ENCODE measurements around the gene TREML1. TPM values are rescaled to one million over a fixed set of nuclear protein-coding genes. Genes with fewer than 3 reads are reported as not detected.

Gene TREML1
- polyA plus RNA-seq, 1 of the 3 experiments (the other 2 are of a cell fraction) = not detected

GRCh38 chr6:41103847-41104246, 50.3 kb downstream of the TREML1 start:
- Histone ChIP-seq H4K20me1 (ENCODE audit: insufficient read depth) (0 out of 2 replicates have a peak, but pooled peaks cover 2% of the 10 kb centered on the region), H3K4me2 (no peak overlapping the region), H3K27me3 (ENCODE audit: insufficient read depth) (no peaks in the 10 kb centered on the region), H3K4me1 (ENCODE audit: control insufficient read depth in 1 of 2, insufficient read depth in 2 of 2, low read depth in 1 of 2, low read length in 1 of 2) (peaks cover 0 to under 1% of the 10 kb centered on the region in 2 experiments; a peak in 1 of 4 replicates), H3F3A (replicated peaks; ENCODE audit: insufficient read depth) (no peaks in the 10 kb centered on the region), H3K9ac (no peak overlapping the region), H3K4me3 (ENCODE audit: low read depth in 2 of 2, low read length in 1 of 2) (no peak overlapping the region), H3K79me2 (ENCODE audit: insufficient read depth) (no peaks in the 10 kb centered on the region), H2AFZ (ENCODE audit: low read depth) (no peak overlapping the region), H3K9me2 (no peaks in the 10 kb centered on the region), H3K27ac (ENCODE audit: low read depth in 2 of 2, low read length in 1 of 2) (no peak overlapping the region), H3K9me3 (no peaks in the 10 kb centered on the region), H3K36me3 (replicated peaks in 1 of 2; ENCODE audit: control insufficient read depth in 1 of 2, insufficient read depth in 2 of 2, low read length in 1 of 2) (peaks cover 23 to 29% of the 10 kb centered on the region in 2 experiments)
- ChIA-PET POLR2A (no interaction called here), CTCF (interaction anchor here (0.7 to 1.7 kb wide), 2 partner anchors 9 to 11 kb away, joined by 3 to 7 read pairs; no protein-coding TSS in a partner anchor)
- TF ChIP-seq SMC3 (IDR thresholded peaks at IDR 0.05; ENCODE audit: low read depth, low read length) (no peak), POLR2AphosphoS5 (IDR thresholded peaks at IDR 0.05; ENCODE audit: low read depth, low read length) (no peak), RCOR1 (IDR thresholded peaks at IDR 0.05; ENCODE audit: low read length) (no peak), TCF12 (IDR thresholded peaks at IDR 0.05) (no peak), FOXM1 (IDR thresholded peaks at IDR 0.05; ENCODE audit: low read depth) (no peak), MAX (IDR thresholded peaks at IDR 0.05; ENCODE audit: low read depth) (no peak), NFIC (IDR thresholded peaks at IDR 0.05; ENCODE audit: borderline replicate concordance) (no peak), EP300 (IDR thresholded peaks at IDR 0.05; ENCODE audit: borderline replicate concordance in 1 of 2, low read depth in 1 of 2, low read length in 1 of 2) (no peak), SIN3A (IDR thresholded peaks at IDR 0.05; ENCODE audit: borderline replicate concordance, low read depth, low read length) (no peak), RAD21 (IDR thresholded peaks at IDR 0.05; ENCODE audit: low read length) (no peak), ZBTB33 (IDR thresholded peaks at IDR 0.05; ENCODE audit: borderline replicate concordance, low read depth) (no peak), CHD2 (IDR thresholded peaks at IDR 0.05; ENCODE audit: low read length, partially characterized antibody) (no peak), MEF2A (IDR thresholded peaks at IDR 0.05; ENCODE audit: borderline replicate concordance, low read depth) (no peak), PBX3 (IDR thresholded peaks at IDR 0.05) (no peak), TAF1 (IDR thresholded peaks at IDR 0.05; ENCODE audit: borderline replicate concordance, low read depth, low read length) (no peak), NRF1 (IDR thresholded peaks at IDR 0.05; ENCODE audit: low read depth, low read length) (no peak), RFX5 (IDR thresholded peaks at IDR 0.05; ENCODE audit: low read length) (no peak), USF2 (IDR thresholded peaks at IDR 0.05; ENCODE audit: borderline replicate concordance, low read depth, low read length) (no peak)
- no peak for DNase-seq
- 97% methylated on average over 3 of the region's 3 CpGs for WGBS (ENCODE audit: low lambda C conversion rate)
